GM12878 (cell line): ENCODE results near the gene PLPPR2. TPM values are rescaled to one million over a fixed set of nuclear protein-coding genes. Genes with fewer than 3 reads are reported as not detected.

Experiments
- ATAC-seq: fragments of 200-7000 bp; cut with Tn5 transposase; 3 replicates; pipeline ENCODE4 v1.9.1; 2020; ENCODE audit warnings: mild to moderate bottlenecking, moderate library complexity
- BruUV-seq: library from RNA; stranded (reverse); fragments of 400-500 nt; replicated peaks from 2 replicates; lab custom pipeline; 2021; lab: Mats Ljungman, UMichigan
- CTCF ChIA-PET: fragments of 300-600 bp; sonication (Branson Sonifier 250); formaldehyde crosslinking; extraction: SDS; loops from one replicate; lab custom pipeline; 2021; ENCODE audit warnings: inconsistent platforms; lab: Yijun Ruan, JAX
- POLR2A ChIA-PET: fragments of 350-600 bp; formaldehyde crosslinking; extraction: SDS; loops from one replicate; lab custom pipeline; 2021; ENCODE audit warnings: inconsistent platforms; lab: Charles Lee
- RAD21 ChIA-PET: fragments of 300-600 bp; sonication (Branson Sonifier 250); formaldehyde crosslinking; loops from one replicate; lab custom pipeline; 2023; ENCODE audit warnings: antibody characterized with exemption; ENCODE audit not compliant: unreplicated experiment; lab: Charles Lee
- SMC1A ChIA-PET: fragments of 300-600 bp; sonication (Branson Sonifier 250); formaldehyde crosslinking; loops from one replicate; lab custom pipeline; 2023; ENCODE audit not compliant: unreplicated experiment, uncharacterized antibody; lab: Charles Lee
- DNase-seq: peaks from one replicate; pipeline ENCODE4 v3.0.0-alpha.2; 2011; ENCODE audit warnings: low read depth, low spot score
- FAIRE-seq: peaks from 3 replicates; lab custom pipeline; 2011; peaks lifted over from hg19 to GRCh38; lab: Jason Lieb, UNC
- H2AFZ ChIP-seq: 2 replicates; pipeline ENCODE4 v1.6.0; 2011; ENCODE audit warnings: low read depth, low read length, control low read depth; ENCODE audit not compliant: control insufficient read depth
- H3K27ac ChIP-seq: 2 replicates; pipeline ENCODE4 v1.5.1; 2011; ENCODE audit warnings: control low read depth; ENCODE audit not compliant: control insufficient read depth, insufficient read depth
- H3K27me3 ChIP-seq, 2 experiments: replicated peaks in 1 of 2; 2 replicates each; pipeline versions ENCODE4 v1.6.0 to v1.6.1; 2011; ENCODE audit warnings: low read length in 1 of 2; ENCODE audit not compliant: control insufficient read depth in 2 of 2, insufficient read depth in 2 of 2
- H3K36me3 ChIP-seq, 2 experiments: 2 replicates each; pipeline ENCODE4 v1.5.1; 2011; ENCODE audit warnings: low read length in 1 of 2; ENCODE audit not compliant: control insufficient read depth in 2 of 2, insufficient read depth in 2 of 2
- H3K4me1 ChIP-seq: 2 replicates; pipeline ENCODE4 v1.6.1; 2011; ENCODE audit warnings: mild to moderate bottlenecking, low read length, moderate library complexity, mixed read lengths; ENCODE audit not compliant: control insufficient read depth, insufficient read depth
- H3K4me2 ChIP-seq: 2 replicates; pipeline ENCODE4 v1.6.0; 2011; ENCODE audit warnings: control low read depth; ENCODE audit not compliant: control insufficient read depth, insufficient read depth
- H3K4me3 ChIP-seq: fragments of 200-600 bp; sonication (generic); 2 replicates; pipeline ENCODE4 v1.5.1; 2016
- H3K79me2 ChIP-seq: 2 replicates; pipeline ENCODE4 v1.6.0; 2011; ENCODE audit warnings: low read length; ENCODE audit not compliant: control insufficient read depth, insufficient read depth
- H3K9ac ChIP-seq: 2 replicates; pipeline ENCODE4 v1.8.0; 2011; ENCODE audit warnings: low read length, control low read depth, mixed read lengths; ENCODE audit not compliant: control insufficient read depth, insufficient read depth
- H3K9me3 ChIP-seq: replicated peaks from 3 replicates; pipeline ENCODE4 v1.5.1; 2011; ENCODE audit warnings: mild to moderate bottlenecking, low read length; ENCODE audit not compliant: control insufficient read depth, insufficient read depth
- H4K20me1 ChIP-seq: 2 replicates; pipeline ENCODE4 v1.6.0; 2011; ENCODE audit not compliant: control insufficient read depth, insufficient read depth
- E2F4 ChIP-seq: IDR thresholded peaks from 2 replicates; pipeline ENCODE4 v1.6.1; 2012; ENCODE audit warnings: low read depth, low read length, improper control_type of control experiment
- HDGF ChIP-seq: fragments of 450-650 bp; IDR thresholded peaks from 2 replicates; pipeline ENCODE4 v1.6.1; 2016; ENCODE audit warnings: antibody characterized with exemption
- JUND ChIP-seq: IDR thresholded peaks from 2 replicates; pipeline ENCODE4 v1.6.1; 2012; ENCODE audit warnings: low read depth, mild to moderate bottlenecking, low read length, improper control_type of control experiment, moderate library complexity
- POLR2AphosphoS2 ChIP-seq: IDR thresholded peaks from 2 replicates; pipeline ENCODE4 v1.6.1; 2011; ENCODE audit warnings: low read depth, mild to moderate bottlenecking, low read length, improper control_type of control experiment, moderate library complexity
- RAD51 ChIP-seq: fragments of 450-650 bp; IDR thresholded peaks from 2 replicates; pipeline ENCODE4 v1.6.1; 2016; ENCODE audit warnings: moderate library complexity, mild to moderate bottlenecking, inconsistent platforms
- RELA ChIP-seq: fragments of 450-650 bp; IDR thresholded peaks from 2 replicates; pipeline ENCODE4 v1.8.0; 2014; ENCODE audit warnings: borderline replicate concordance; ENCODE audit not compliant: partially characterized antibody
- RELB ChIP-seq: fragments of 450-650 bp; IDR thresholded peaks from 2 replicates; pipeline ENCODE4 v1.6.1; 2017; ENCODE audit warnings: low read depth, mild to moderate bottlenecking, moderate library complexity
- SMAD5 ChIP-seq: IDR thresholded peaks from 2 replicates; pipeline ENCODE4 v1.6.1; 2016; ENCODE audit warnings: antibody characterized with exemption, low read depth
- ZBED1 ChIP-seq: IDR thresholded peaks from 2 replicates; pipeline ENCODE4 v1.6.1; 2016; ENCODE audit warnings: borderline replicate concordance
- WGBS: methylation state at CpG from one replicate; pipeline ENCODE4 v1.1.6; 2016; ENCODE audit warnings: low lambda C conversion rate; ENCODE audit not compliant: insufficient replicate concordance, insufficient coverage; ENCODE audit errors: missing lambda C conversion rate; 5-methylcytosine and 5-hydroxymethylcytosine counted together
- in situ Hi-C: fragments of 300-500 bp; cut with MboI; formaldehyde crosslinking; loops from 9 replicates; pipeline ENCODE4 v1.14.3; 2018; ENCODE audit warnings: mixed read lengths
- intact Hi-C: fragments of 100-400 bp; cut with micrococcal nuclease; formaldehyde crosslinking; loops from one replicate; pipeline ENCODE4 v1.14.2; 2022; ENCODE audit not compliant: unreplicated experiment
- polyA plus RNA-seq, 11 experiments: library from polyadenylated mRNA; depleted of rRNA in 4 of 11; unstranded in 6 of 11; stranded (reverse) in 5 of 11; fragments of >200 nt; fragmentation: Nextera tagmentation in 4 of 11; fragmentation: Illumina TruSeq in 1 of 11; extraction: Ambion mirVana in 4 of 11; extraction: Trizol in 1 of 11; gene quantifications; 1 replicate in 1 of 11; 2 replicates in 10 of 11; pipeline versions ENCODE4 v1.2.1 to v1.2.3, GENCODE V29; 2011 to 2016; ENCODE audit warnings: inconsistent platforms in 2 of 11, missing spikeins in 2 of 11, low read depth in 1 of 11
- total RNA-seq, 4 experiments: library from RNA; depleted of rRNA in 3 of 4; stranded (reverse); fragments of >200 nt in 3 of 4; fragmentation: Illumina TruSeq in 1 of 4; extraction: Trizol in 1 of 4; gene quantifications; 2 replicates each; pipeline versions ENCODE4 v1.2.1 to v1.2.3, GENCODE V29; 2013 to 2021
- TF ChIP-seq, protein P1 (sequence below): fragments of 450-650 bp; IDR thresholded peaks from 2 replicates; pipeline ENCODE4 v1.6.1; 2017; ENCODE audit warnings: mild to moderate bottlenecking, moderate library complexity

PLPPR2 gene
- total and polyA plus RNA-seq, 10 of the 15 experiments (the other 5 are each of a cell fraction or from before 2014, with no cell fraction given) = 0.09 to 2.8 (median 0.70) TPM

GRCh38 chr19:11331502-11331901 is 23.7 kb upstream of the PLPPR2 start:
- H4K20me1 ChIP-seq = no peaks in the 10 kb centered on the region
- no peak for TF ChIP-seq POLR2AphosphoS2
- DNase-seq (no peak), FAIRE-seq (no peak), ATAC-seq (no peak)
- H3K9me3 ChIP-seq = no peaks in the 10 kb centered on the region; the same call in 2 of the 3 replicates
- ChIA-PET RAD21 (no interaction called here), SMC1A (interaction anchor here (2.0 kb wide), 1 partner anchor 9 kb away, joined by 16 read pairs; no protein-coding TSS in a partner anchor), POLR2A (interaction anchor here (1.1 to 1.3 kb wide), 2 partner anchors 8 to 14 kb away, joined by 3 to 6 read pairs; partner anchors contain the start of genes RAB3D and TMEM205), CTCF (interaction anchor here (0.7 kb wide), 1 partner anchor 8 kb away, joined by 3 read pairs; no protein-coding TSS in a partner anchor)
- H3K4me1 ChIP-seq = no peaks in the 10 kb centered on the region
- in situ Hi-C loops = no loop called here
- H3K27ac ChIP-seq = no peak overlapping the region
- peaks cover 0 to 13% of the 10 kb centered on the region in 2 experiments; a peak in 2 of 4 replicates for H3K36me3 ChIP-seq
- intact Hi-C loops = no loop called here
- 98% methylated on average over 4 of the region's 4 CpGs for WGBS
- no peak overlapping the region for H3K9ac ChIP-seq
- no TSS peak for BruUV-seq
- no peak overlapping the region for H3K4me2 ChIP-seq
- no peaks in the 10 kb centered on the region for H3K27me3 ChIP-seq
- H2AFZ ChIP-seq = no peak overlapping the region
- no peaks in the 10 kb centered on the region for H3K79me2 ChIP-seq
- no peak overlapping the region for H3K4me3 ChIP-seq

DNA sequence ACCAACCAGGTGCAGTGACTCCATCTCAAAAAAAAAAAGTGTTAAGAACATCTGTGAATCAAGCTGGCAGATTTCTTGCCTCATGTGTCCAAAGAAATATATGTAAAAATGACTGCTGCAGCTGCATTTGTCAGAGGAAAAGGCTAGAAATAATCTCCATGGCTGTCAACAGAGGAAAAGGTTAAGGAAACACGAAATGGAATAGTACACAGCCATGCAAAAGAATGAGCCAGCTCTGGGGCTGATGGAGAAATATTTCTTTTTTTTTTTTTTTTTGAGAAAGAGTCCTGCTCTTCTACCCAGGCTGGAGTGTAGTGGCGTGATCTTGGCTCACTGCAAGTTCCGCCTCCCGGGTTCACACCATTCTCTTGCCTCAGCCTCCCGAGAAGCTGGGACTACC is 22.4 kb upstream of the PLPPR2 start:
- intact Hi-C loops (no loop called here), in situ Hi-C loops (no loop called here)
- ChIA-PET CTCF (interaction anchor here (0.6 to 1.0 kb wide), 3 partner anchors 10 to 1507 kb away, joined by 3 to 4 read pairs (median 4); no protein-coding TSS in a partner anchor), SMC1A (interaction anchor here (2.0 kb wide), 1 partner anchor 10 kb away, joined by 16 read pairs; no protein-coding TSS in a partner anchor), RAD21 (no interaction called here), POLR2A (interaction anchor here (1.0 kb wide), 1 partner anchor 13 kb away, joined by 4 read pairs; the partner anchor contains the start of genes CCDC159 and TMEM205)
- DNase-seq (no peak), ATAC-seq (no peak), FAIRE-seq (no peak)
- no peaks in the 10 kb centered on the region for H3K4me1 ChIP-seq
- no peak overlapping the region for H3K9ac ChIP-seq
- H4K20me1 ChIP-seq = no peaks in the 10 kb centered on the region
- H3K27me3 ChIP-seq = no peaks in the 10 kb centered on the region
- H3K4me3 ChIP-seq = no peak overlapping the region
- no peak overlapping the region for H3K4me2 ChIP-seq
- no peak overlapping the region for H2AFZ ChIP-seq
- H3K79me2 ChIP-seq = no peaks in the 10 kb centered on the region
- over 99% methylated on average over 5 of the region's 5 CpGs for WGBS
- H3K36me3 ChIP-seq = 0 out of 4 replicates have a peak, but pooled peaks cover 0 to 9% of the 10 kb centered on the region in 2 experiments
- H3K27ac ChIP-seq = no peak overlapping the region
- no TSS peak for BruUV-seq
- H3K9me3 ChIP-seq = no peaks in the 10 kb centered on the region; the same call in 2 of the 3 replicates
- TF ChIP-seq, protein P1, sequence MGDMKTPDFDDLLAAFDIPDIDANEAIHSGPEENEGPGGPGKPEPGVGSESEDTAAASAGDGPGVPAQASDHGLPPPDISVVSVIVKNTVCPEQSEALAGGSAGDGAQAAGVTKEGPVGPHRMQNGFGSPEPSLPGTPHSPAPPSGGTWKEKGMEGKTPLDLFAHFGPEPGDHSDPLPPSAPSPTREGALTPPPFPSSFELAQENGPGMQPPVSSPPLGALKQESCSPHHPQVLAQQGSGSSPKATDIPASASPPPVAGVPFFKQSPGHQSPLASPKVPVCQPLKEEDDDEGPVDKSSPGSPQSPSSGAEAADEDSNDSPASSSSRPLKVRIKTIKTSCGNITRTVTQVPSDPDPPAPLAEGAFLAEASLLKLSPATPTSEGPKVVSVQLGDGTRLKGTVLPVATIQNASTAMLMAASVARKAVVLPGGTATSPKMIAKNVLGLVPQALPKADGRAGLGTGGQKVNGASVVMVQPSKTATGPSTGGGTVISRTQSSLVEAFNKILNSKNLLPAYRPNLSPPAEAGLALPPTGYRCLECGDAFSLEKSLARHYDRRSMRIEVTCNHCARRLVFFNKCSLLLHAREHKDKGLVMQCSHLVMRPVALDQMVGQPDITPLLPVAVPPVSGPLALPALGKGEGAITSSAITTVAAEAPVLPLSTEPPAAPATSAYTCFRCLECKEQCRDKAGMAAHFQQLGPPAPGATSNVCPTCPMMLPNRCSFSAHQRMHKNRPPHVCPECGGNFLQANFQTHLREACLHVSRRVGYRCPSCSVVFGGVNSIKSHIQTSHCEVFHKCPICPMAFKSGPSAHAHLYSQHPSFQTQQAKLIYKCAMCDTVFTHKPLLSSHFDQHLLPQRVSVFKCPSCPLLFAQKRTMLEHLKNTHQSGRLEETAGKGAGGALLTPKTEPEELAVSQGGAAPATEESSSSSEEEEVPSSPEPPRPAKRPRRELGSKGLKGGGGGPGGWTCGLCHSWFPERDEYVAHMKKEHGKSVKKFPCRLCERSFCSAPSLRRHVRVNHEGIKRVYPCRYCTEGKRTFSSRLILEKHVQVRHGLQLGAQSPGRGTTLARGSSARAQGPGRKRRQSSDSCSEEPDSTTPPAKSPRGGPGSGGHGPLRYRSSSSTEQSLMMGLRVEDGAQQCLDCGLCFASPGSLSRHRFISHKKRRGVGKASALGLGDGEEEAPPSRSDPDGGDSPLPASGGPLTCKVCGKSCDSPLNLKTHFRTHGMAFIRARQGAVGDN = no peak
- TF ChIP-seq E2F4 (no peak), JUND (no peak), RAD51 (no peak), RELB (no peak), ZBED1 (no peak), RELA (no peak), HDGF (no peak), SMAD5 (no peak)
